GM21390 (cell line): ENCODE data around the gene APOBEC3G.

Experiments
- ATAC-seq: cut with Tn5 transposase; IDR thresholded peaks from one replicate; pipeline ENCODE4 v1.9.1; 2021; ENCODE audit not compliant: unreplicated experiment

The APOBEC3G gene

DNA sequence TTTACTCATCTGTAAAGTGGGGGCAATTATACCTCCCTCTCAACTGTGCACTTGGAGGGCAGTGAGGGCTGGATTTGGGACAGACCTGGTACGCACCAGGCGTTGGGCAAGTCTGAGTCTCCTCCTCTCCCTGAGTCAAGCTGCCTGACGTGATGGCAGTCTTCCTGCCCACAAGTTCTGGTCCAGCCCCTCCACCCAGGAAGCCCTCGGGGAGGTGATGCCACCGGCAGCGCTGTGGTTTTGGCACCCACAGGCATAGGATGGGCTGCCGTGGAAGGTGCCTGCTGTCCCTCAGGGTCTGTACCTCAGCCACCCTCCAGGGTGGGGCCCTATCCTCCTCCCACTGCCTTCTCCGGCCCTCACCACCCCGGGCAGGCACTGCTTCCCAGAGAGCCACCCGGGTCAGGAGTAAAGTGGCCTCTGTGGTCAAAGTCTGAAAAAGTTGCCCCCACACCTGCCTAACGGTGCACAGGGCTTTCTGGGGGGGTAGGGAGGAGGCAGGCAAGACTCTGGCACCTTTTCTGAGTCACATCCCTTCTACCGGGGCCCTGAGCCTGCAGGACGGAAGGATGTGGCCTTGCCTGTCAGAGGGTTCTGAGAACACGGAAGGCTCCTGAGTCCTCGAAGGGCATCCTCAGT, 13.5 kb downstream of the APOBEC3G start:
- ATAC-seq: no peak

GRCh38 chr22:39091126-39092081, 14.3 kb downstream of the APOBEC3G start:
- ATAC-seq: no peak

GRCh38 chr22:39092111-39092862, 15.2 kb downstream of the APOBEC3G start:
- ATAC-seq: no peak

- ATAC-seq: no peak
Measured at GRCh38 chr22:39094717-39095389, 17.8 kb downstream of the APOBEC3G start.

DNA sequence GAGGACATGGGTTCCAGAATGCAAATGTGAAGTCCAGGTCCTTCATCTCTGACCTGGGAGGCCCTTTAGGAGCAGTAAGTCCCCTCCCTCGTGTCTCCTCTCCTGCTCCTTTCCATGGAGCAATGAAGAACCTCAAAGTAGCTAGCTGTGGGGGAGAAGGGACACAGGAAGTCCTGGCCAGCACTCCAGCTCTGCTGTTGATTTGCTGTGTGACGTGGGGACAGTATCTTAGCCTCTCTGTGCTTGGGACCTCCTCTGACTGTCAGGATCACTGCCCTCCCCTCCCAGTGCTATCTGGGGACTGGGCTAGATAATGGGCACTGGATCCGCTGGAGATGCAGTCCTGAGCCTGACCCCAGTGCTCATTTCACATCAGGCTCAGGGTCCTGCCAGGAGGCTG, 18.9 kb downstream of the APOBEC3G start:
- no peak for ATAC-seq

DNA sequence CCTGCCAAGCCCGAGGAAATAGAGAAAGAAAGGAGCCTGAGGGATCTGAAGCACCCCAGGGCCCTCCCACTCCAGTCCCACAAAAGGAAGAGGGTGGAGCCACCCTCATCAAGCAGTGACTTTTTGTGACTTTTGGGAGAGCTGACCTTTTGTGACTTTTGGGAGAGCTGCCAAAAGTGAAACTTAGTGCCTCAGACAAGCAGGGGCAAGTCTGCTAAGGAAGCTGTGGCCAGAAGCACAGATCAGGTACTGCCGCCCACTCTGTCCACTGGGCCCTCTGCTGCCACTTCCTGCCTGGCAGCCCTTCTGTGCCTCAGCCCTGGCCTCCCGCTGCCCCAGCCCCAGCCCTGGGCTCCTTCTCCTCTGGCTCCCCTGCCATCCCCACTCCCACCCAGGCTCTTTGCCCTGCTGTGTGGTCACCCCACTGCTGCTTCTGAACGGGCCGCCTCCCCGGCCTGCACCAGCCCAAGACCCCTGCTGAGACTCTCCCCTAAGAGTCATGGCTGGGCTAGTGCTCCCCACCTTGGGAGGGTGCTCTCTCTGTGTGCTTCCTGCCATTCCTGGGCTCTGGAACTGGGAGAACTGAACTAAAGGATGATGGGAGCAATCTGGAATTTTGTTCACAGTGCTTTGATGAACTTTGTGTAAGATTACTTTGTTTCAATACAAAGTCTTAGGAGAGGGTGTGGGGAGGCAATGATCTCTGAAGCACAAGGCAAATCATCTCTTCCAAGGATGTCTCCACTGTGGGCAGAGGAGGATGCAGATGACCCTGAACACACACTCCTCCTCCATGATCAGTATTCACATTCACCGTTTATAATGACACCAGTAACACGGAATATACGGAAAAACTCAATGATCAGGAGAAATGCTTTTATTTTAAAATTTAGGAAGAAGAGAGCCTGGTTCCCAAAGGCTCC, 20.3 kb downstream of the APOBEC3G start, which contains the start of gene APOBEC3H:
Gene APOBEC3H (plus strand): TSS at position 147 of the 923 bp plus-strand sequence. CDS start 3,035 bp downstream, outside the sequence.
- ATAC-seq: no peak

GRCh38 chr22:39098026-39098425, 21.0 kb downstream of the APOBEC3G start:
- no peak for ATAC-seq

- no peak for ATAC-seq
Measured at GRCh38 chr22:39098576-39098975, 21.5 kb downstream of the APOBEC3G start.

- ATAC-seq: no peak
Measured at GRCh38 chr22:39101226-39101625, 24.2 kb downstream of the APOBEC3G start.

DNA sequence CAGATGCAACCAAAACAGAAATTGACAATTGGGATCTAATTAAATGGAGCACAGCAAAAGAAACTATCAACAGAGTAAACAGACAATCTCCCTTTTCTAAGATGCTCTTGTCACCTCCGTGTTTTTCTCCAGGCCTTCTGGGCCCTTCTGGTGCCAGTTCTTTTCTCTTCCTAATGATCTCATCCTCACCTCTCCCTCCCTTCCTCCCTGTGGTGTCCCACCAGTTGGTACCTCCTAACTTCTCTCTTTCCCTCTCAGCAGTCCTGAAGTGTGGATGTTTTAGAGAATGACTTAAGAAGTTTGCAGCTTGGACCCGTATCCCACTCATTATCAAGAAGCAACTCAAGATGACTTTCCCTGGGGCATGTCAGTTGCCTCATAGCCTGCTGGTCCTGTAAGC, 26.4 kb downstream of the APOBEC3G start:
- no peak for ATAC-seq

DNA sequence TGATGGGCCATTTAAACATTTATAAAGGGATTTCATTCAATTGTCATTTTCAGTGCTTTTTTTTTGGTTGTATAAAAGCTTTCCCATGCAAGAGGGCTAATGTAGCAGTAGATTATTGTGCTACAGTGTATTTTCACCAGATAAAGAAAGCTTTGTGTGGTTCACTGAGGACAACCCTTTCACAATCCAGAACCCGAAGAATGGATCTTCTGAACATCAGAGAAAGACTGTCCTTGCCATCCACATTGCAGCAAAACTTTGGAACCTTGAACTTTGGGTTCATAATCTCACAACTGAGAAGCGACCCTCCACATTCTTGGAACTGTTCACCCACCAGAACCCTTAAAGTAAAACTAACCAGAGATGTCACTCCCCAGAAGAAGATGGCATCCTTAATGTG, 29.3 kb downstream of the APOBEC3G start:
- ATAC-seq: no peak

DNA sequence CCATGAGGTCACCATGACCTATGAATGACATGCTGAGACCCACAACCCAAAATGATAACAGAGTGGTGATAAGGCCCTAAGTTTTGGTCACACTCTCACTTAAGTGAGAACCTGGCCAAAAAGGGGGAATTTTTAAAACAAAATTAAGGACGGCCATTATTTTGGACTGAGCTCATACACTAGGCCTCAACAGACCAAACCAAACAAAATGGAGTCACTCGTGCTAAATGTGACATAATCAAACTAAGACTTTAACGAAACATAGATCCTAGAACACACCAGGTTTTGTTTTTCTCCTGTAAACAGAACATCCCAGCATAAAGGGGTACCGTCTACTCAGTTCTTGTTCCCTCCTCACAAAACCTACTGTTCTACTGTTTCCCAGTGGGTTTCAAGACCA, 31.4 kb downstream of the APOBEC3G start:
- ATAC-seq: no peak

DNA sequence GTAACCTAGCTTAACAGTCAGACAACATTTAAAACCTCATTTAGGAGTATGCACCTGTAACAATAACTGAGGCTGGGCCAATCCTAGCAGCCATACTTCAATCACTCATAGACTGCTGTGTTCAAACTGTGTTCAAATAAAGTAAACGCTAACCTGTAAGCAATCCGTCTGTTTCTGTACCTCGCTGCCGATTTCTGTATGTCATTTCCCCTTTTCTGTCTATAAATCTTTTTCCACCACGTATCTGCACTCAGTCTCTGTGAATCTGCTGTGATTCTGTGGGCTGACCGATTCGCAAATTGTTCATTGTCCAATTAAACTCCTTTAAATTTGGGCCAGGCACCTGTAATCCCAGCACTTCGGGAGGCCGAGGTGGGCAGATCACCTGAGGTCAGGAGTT, 32.3 kb downstream of the APOBEC3G start:
- ATAC-seq: no peak

DNA sequence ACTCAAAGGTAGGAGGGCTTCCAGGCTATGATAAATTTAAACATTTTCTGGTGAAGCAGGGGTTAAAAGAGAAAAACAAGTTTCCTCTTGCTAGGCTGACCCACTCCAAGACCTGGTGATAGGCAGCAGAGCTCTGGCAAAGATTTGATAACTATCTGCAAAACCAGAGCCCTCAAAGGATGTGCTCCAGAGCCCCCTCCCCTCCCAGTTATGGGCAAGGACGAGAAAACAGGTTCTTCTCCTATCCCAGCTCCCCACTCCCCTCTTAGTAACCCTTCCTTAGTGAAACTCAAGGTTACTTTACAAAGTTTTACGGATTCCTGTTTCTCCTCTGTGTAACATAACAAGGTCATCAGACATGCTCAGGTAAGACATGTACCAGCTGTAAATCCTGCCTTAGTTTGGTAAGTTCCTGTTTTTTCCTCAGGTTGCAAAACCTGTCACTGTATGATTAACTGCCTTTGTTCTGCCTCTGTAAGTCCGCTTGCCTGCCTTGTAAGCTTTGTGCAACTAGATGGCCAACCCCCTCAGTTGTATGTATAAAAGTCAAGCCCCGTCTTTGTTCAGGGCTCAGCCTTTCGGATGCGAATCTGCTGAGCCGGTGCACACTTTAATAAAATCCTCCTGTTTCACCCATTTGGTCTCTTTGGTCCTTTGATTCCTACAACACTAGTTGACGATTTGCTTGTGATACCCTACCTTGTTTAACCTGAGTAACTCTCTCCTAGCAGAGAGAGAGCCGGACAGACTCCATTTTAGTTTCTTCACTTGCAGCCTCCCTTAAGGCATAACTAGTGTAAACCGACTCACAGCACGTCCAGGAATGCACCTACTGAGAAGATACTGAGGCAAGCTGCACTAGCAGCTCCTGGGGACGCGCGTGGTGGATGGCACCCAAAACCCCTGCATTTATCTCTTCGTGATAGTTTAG, 33.8 kb downstream of the APOBEC3G start:
- ATAC-seq: no peak

DNA sequence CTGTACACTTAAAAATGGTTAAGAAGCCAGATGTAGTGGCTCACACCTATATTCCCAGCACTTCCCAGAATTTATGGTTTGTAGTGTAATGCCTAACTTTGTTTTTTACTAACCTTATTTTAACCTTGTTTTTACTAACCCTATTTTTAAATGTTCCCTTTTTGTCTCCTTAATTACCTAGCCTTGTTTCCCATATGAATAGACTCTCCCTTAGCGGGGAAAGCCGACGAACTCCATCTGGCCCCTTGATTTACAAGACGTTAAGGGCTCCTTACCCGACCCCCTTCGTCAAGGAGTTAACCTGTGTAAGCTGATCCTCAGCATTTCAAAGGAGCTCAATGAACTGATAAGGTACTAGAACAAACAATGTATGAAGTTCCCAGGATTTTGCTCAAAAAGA, 37.0 kb downstream of the APOBEC3G start:
- no peak for ATAC-seq

- no peak for ATAC-seq
Measured at GRCh38 chr22:39115570-39115969, 38.5 kb downstream of the APOBEC3G start.

GRCh38 chr22:39115977-39116621, 39.0 kb downstream of the APOBEC3G start:
- no peak for ATAC-seq

DNA sequence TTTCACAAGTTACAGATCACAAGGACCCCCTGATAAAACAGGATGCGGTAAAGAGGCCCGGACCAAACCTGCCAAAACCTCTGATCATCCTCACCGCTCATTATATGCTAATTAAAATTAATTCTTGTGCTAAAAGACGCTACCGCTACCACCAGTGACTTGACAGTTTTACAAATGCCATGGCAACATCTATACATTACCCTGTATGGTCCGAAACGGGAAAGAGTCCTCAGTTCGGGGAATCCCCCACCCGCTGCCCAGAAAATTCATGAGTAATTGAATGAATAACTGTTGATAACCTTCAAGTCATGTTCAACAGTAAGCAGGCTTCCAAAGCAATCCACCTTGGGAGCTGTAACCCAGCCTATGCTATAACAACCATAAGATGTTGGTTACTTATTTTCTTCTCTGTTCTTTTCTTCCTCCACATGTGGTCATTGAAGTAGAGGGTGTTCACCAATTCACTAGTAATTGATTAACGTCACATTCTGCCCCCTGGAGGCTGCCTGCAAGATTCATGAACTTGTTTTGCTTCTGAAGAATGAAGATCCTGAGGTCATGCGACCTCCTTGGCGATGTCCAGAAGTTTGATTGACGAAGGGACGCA, 40.6 kb downstream of the APOBEC3G start:
- no peak for ATAC-seq
